Stimulated activated CD4-positive, alpha-beta T cell treated with anti-CD3 and anti-CD28 coated beads, Interleukin-15, amount 100 ng/mL, for 24 hours (primary cell): ENCODE results near the gene WDFY4.

ENCODE experiments used
- DNase-seq: peaks from one replicate; pipeline ENCODE4 v3.0.0-alpha.2; 2020

The WDFY4 gene

DNA sequence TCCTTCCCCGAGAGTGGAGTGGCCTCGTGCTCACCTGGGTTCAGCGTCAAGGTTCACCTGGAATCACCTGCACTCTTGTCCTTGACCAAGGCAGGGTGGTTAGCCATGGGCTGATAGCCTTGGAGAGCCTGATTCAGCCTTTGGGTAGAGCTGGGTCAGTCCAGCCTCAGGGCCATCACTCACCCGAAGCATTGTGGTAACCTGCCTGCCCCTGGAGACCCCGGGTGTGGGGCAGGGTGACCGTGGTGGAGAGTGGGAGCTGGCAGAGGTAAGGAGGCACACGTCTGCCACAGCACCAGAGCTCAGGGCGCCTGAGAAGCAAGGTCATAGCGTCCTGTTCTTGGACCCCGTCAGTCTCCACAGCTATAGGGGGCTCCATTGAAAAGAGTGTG is 27.8 kb upstream of the WDFY4 start:
- no peak for DNase-seq

DNA sequence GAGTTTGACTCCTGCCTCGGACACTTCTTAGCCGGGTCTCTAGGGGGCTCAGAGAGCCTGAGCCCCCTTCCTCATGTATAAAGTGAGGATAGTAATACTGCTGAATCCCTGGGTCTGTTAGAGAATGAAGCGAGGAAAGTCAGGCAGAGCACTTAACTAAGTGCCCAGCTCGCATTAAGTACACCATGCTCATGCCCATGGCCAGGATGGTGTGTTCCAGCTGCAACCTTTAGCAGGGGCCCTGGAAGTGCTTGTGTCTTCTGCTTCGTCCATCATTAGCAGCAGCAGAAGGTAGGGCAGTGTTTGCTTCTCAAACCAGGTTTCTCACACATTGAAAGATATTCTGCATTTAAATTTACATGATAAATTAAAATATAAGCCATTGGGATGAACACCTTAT is 27.3 kb upstream of the WDFY4 start:
- no peak for DNase-seq

GRCh38 chr10:48658243-48658974 is 26.3 kb upstream of the WDFY4 start:
- DNase-seq = peak; percentile 74

DNA sequence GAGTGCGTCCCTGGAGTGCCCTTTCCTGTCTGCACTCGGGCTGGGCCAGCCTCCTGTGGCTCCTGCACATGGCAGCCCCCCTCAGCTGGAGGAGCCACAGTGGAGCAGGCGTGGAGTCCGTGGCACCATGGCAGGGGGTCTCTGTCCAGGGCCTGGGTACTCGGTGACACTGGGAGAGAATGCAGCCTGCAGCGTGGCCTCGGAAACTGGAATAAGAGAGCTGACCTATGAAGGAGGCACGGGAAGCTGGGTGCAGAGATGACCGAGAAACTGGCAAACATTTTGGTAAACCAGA is 25.8 kb upstream of the WDFY4 start:
- DNase-seq = no peak

GRCh38 chr10:48659790-48660189 is 24.9 kb upstream of the WDFY4 start:
- no peak for DNase-seq

GRCh38 chr10:48661441-48661840 is 23.2 kb upstream of the WDFY4 start:
- DNase-seq = no peak

DNA sequence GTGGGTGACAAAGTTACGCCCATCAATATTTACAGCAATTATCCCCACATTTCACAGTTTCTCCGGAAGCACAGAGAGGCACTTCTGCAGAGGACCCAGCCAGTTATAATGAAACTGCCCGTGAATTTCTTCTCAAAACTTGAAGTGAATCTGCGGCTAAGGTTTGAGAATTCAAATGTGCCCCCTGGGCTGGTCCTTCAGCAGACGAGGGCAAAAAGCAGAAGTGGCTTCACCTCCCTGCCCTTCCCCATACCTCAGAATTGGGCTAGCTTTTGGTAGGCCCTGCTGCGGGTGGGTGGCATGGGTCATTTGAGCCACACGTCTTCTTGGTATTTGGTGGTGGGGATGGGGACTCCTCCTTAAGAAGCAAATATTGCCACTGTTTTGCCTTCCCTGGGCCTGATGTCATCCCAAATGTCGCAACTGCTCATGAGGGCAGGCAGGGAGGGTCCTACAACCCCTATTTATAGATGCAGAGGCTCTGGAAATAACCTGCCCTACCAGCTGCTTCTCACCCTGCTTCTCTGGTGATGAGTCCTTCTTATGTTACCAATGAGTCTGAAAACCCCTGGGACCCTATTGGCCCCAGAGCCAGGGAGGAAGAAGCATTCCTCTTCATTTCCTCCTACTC is 16.6 kb upstream of the WDFY4 start:
- DNase-seq = no peak

GRCh38 chr10:48670978-48671913 is 13.4 kb upstream of the WDFY4 start:
- no peak for DNase-seq

- DNase-seq = no peak
These were observed 12.6 kb upstream of the WDFY4 start for GRCh38 chr10:48671914-48672595.

DNA sequence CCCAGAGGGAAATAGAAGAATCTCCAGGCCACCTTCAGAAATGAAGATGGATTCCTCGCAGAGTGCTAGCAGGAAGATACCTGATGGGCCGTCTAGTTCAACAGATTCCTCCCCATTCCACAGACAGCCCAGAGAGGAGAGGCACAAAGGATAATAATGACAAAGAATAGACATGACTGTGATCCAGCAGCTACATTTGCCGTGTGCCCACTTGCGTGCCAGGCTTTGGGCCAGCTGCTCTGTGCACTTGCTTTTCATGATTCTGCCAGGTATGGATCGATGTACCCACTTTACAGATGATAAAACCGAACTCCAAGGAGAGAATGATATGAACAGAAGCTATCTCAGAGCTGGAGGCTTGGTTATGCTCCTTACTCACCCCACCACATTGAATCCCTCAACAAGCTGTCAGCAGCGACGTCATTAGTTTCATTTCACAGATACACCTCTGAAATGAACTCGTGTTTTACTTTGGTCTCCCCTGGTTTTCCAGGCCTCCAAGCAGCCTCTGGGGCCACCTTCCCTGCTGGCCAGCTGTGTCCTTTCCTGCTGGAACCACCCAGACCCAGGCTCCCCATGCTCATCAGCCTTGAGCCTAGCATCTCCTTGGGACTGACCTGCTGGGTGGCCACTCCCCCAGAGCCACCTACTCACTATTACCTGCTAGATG is 11.9 kb upstream of the WDFY4 start:
- DNase-seq = no peak

DNA sequence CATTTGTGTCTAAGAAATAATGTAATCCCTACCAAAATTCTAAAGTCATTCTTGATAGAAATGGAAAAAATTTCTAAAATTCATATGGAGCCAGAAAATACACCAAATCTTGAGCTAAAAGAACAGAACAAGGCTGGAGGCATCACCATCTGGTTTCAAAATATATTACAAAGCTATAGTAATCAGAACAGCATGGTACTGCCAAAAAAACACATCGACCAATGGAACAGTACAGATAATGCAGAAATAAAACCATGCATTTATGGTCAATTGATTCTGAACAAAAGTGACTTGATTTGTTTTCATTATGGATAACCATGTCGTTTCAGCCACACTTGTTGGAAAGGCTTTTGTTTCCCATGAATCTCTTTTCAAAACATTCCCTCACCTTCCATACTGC is 7.0 kb upstream of the WDFY4 start:
- no peak for DNase-seq

- DNase-seq = no peak
These were observed 6.6 kb upstream of the WDFY4 start for GRCh38 chr10:48678041-48678440.

DNA sequence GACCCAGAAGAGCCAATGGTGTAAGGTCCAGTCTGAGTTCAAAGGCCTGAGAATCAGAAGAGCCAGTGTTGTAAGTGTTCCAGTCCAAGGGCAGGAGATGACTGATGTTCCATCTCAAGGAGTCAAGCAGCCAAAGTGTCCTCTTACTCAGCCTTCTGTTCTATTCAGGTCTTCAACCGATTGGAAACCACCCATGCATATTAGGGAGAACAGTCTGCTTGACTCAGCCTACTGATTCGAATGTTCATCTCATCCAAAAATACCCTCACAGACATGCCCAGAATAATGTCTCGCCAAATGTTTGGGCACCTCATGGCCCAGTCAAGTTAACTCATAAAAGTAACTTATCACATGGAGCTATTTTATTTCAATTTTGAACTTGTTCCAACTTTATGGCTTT is 2.9 kb upstream of the WDFY4 start:
- DNase-seq = no peak

DNA sequence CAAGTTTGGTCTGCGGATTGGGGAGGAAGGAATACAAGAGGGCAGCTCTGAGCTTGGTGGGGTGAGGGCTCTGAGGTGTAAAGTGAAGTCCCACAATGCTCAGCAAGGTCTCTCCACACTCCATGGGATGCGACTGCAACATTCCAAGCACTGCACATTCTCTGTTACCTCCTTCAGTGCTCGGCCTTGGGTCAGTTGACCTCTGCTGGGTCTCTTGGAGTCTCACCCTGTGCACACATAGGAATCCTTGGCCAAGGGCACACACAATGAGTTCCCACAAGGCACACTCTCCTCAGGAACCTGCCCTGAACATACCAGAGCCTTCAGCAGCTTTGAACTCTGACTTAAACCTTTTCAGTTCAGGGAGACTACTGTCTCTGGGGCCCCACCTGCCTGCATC is 2.4 kb upstream of the WDFY4 start:
- no peak for DNase-seq

GRCh38 chr10:48683424-48683823 is 1.2 kb upstream of the WDFY4 start:
- DNase-seq = no peak

DNA sequence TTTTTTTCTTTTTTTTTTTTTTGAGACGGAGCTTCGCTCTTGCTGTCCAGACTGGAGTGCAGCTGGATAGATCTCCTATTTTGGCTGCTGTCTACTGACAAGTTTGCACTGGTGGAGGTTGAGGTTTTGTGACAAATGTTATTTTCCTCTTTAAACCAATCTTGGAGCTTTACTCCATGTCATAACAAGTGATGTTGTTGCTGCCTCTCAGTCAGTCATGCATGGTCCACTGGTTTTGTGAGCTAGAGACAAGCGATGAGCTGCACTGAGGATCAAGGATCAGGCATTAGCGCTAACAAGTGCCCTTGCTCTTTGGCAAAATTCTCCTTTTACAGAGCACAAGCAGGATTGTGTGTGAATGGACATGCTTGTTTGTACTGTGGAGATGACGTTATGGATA is 805 bp upstream of the WDFY4 start:
- DNase-seq = no peak

DNA sequence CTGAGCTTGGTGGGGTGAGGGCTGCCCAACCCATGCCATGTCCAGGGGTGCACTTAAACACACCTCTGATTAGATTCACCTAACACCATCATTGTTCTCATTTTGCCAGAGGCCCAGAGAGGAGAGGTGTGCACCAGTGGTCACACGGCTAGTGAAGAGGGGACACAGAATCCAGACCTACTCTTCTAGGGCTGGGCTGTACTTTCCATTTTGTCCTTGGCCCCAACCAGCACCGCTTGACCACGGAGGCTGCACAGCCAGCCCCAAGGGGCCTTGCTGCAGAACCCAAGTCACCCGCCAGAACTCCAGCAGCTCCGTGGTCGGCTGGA is 246 bp upstream of the WDFY4 start:
- DNase-seq = no peak

- DNase-seq = no peak
These were observed 1.1 kb downstream of the WDFY4 start for GRCh38 chr10:48685731-48686130.

DNA sequence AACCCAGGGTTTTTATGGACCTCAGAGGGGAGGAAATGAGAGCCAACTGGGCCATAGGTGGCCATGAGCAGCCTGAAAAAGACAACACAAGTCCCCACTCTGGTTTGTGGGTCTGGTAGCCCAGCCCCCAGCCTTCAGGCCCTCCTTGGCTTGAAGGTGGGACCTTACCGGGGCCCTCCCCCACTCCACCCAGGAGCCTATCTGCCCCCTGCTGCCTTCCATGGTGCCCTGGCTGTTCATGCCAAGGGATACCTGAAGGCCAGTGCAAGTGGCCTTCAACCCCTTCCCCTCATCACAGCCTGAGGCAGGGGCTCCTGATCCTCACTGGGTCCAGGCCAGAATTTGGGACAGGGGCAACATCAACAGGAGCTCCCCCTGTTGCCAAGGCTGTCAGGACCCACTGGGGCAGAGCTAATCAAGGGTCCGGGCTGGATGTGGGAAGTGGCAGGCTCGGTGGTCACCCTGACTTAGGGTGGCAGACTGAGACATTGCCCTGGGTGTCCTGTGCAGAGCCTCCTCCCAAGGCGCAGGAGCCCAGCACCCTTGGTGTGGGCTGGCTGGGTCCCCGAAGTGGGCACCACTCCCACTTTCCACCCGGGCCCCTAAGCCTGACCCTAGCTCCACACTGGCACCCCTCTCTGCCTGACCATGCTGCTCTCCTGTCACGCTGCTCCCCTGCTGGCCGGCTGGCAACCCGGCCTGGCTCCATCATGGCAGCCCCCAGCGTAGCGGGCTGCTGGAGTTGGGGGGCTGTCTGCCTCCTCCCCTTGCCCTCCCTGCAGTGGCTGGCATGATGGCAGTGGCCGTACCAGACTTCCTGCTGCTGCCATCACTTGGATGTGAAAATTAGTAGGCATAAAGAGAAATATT is 6.4 kb downstream of the WDFY4 start:
- no peak for DNase-seq

DNA sequence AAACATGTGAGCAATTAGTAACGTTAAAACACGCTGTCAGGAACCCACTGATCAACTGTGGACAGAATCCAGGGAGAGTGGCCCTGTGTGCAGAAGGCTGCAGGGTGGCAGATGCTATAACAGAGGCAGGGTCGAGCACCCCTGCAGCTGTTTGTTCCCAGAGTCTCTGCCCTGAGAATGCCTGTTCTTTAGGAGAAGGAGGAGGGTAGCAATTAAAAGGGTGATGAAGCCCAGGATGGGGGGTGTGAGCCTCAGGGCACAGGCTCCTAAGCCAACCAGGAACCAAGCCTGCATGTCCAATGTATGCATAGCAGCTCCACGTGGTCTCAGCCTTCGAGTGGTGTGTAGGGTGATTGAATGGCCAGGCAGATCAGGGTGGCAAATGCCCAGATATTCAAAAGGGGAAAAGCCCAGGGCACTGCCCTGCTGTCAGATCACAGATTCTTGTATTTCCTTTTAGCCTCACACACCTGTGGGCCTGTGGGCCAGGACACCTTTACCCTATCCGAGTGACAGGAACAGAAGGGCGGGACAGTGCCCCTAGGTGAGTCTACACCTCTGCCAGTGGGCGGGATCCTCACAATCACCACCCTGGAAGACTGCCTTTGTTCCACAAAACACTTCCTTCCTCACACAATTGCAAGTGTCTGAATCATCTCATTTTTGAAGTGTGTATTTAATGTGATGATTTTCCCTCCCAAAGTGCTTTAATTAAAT is 7.3 kb downstream of the WDFY4 start:
- no peak for DNase-seq

- DNase-seq = no peak
These were observed 8.1 kb downstream of the WDFY4 start for GRCh38 chr10:48692748-48693147.
